Heart left ventricle (tissue), 16 donors: ENCODE results near the gene LTO1. TPM values are rescaled to one million over a fixed set of nuclear protein-coding genes. Genes with fewer than 3 reads are reported as not detected.

ENCODE experiments used
- ATAC-seq, 4 donors: fragments of 200-7000 bp; cut with Tn5 transposase; one replicate each; pipeline ENCODE4 v1.9.1; 2020 to 2022; ENCODE audit warnings: moderate library complexity in 4 of 4, mild to moderate bottlenecking in 3 of 4, moderate number of reproducible peaks in 1 of 4
- DNase-seq, 5 donors: peaks; one replicate each; pipeline ENCODE4 v3.0.0-alpha.2; 2020
- H3K27ac ChIP-seq, 12 donors: fragments of 200-600 bp; sonication (generic) in 4 of 12; one replicate each; pipeline versions ENCODE4 v1.5.0 to v1.8.0; 2016 to 2022; ENCODE audit warnings: mild to moderate bottlenecking in 2 of 12
- H3K27me3 ChIP-seq, 9 donors: fragments of 200-600 bp; sonication (generic) in 2 of 9; one replicate each; pipeline versions ENCODE4 v1.5.1 to v1.8.0; 2016 to 2022; ENCODE audit warnings: mild to moderate bottlenecking in 3 of 9
- H3K36me3 ChIP-seq, 9 donors: fragments of 200-600 bp; sonication (generic) in 2 of 9; one replicate each; pipeline versions ENCODE4 v1.5.0 to v1.8.0; 2018 to 2022; ENCODE audit warnings: mild to moderate bottlenecking in 2 of 9
- H3K4me1 ChIP-seq, 12 donors: fragments of 200-600 bp; sonication (generic) in 4 of 12; one replicate each; pipeline versions ENCODE4 v1.5.0 to v1.8.0; 2016 to 2022; ENCODE audit warnings: mild to moderate bottlenecking in 3 of 12
- H3K4me3 ChIP-seq, 12 donors: fragments of 200-600 bp; sonication (generic) in 4 of 12; one replicate each; pipeline versions ENCODE4 v1.5.0 to v1.8.0; 2017 to 2022; ENCODE audit warnings: mild to moderate bottlenecking in 9 of 12, moderate library complexity in 4 of 12
- H3K9me3 ChIP-seq, 12 donors: fragments of 200-600 bp; sonication (generic) in 4 of 12; one replicate each; pipeline versions ENCODE4 v1.5.0 to v1.8.0; 2016 to 2022; ENCODE audit warnings: mild to moderate bottlenecking in 1 of 12
- CTCF ChIP-seq, 12 donors: fragments of 200-600 bp; sonication (generic) in 4 of 12; IDR thresholded peaks; one replicate each; pipeline versions ENCODE4 v1.5.0 to v1.8.0; 2018 to 2022; ENCODE audit warnings: antibody characterized with exemption in 12 of 12, mild to moderate bottlenecking in 5 of 12
- POLR2A ChIP-seq, 2 donors: fragments of 450-650 bp; IDR thresholded peaks; one replicate each; pipeline ENCODE4 v1.6.1; 2017; ENCODE audit warnings: antibody characterized with exemption in 2 of 2, mild to moderate bottlenecking in 2 of 2, moderate library complexity in 2 of 2
- WGBS, 4 donors: extraction: QIAGEN DNeasy Blood & Tissue Kit in 2 of 4; methylation state at CpG; one replicate each; pipeline versions ENCODE4 v1.1.5 to v1.1.7; 2013 to 2018; 5-methylcytosine and 5-hydroxymethylcytosine counted together
- intact Hi-C, 10 donors: fragments of 100-400 bp; cut with DNase I; formaldehyde crosslinking; loops; one replicate each; pipeline versions ENCODE4 v1.11.1 to v1.14.2; 2022
- polyA plus RNA-seq, 2 donors: library from polyadenylated mRNA; stranded (reverse); fragments of 200-250 nt; gene quantifications; one replicate each; pipeline ENCODE4 v1.2.3, GENCODE V29; 2013
- total RNA-seq, 9 donors: library from RNA; depleted of rRNA in 2 of 9; stranded (reverse); fragments of >200 nt in 2 of 9; fragmentation: NEBNext Ultra II Directional in 3 of 9; extraction: Animal tissue kit (Norgen Biotek cat#: 25700) in 3 of 9; gene quantifications; one replicate each; pipeline versions ENCODE4 v1.1.0 to v1.2.4, GENCODE V29; 2016 to 2023
- donor health status: ischemic (EF 13 %, LVEDD 7.1; RV severe dilation, severe dysfunction).
- donor health status: healthy with polysubstance abuse.
- donor health status: DM: no; HTN: yes; CAD: no.
- donor health status: DM: no; HTN: no; CAD: no.
- donor health status: ischemic (EF 25% LVEDD 6.9; RV normal size, moderate dysfunction).
- donor health status: ischemic (EF 25% LVEDD 5.7; RV mildly dilated, moderate dysfunction).
- donor health status: healthy.
- donor health status: DM: yes; HTN: yes; CAD: no.
- donor health status: ischemic (EF 35%, LVEDD 5.7; RV mildly dilated, moderate dysfunction).
- donor health status: nonischemic (EF 11% LVEDD 7.7; RV severe dilation, severe dysfunction).
- donor health status: DM: yes; HTN: yes; CAD: no.
- donor health status: PGD.
- donor health status: ischemic (EF 29% LVEDD 5.4; RV normal size, mild dysfunction).
- donor health status: nonischemic (EF 23%, LVEDD 6.1; RV moderate dilation, normal function).

LTO1 gene
- total and polyA plus RNA-seq, 11 donors, result 4.1 to 14.4 (median 9.4) TPM

GRCh38 chr11:69617682-69618081 is 57.5 kb downstream of the LTO1 start:
- no peak for ATAC-seq
- no peak overlapping the region for H3K27ac ChIP-seq
- no peak for TF ChIP-seq POLR2A (IDR thresholded peaks at IDR 0.05)
- no peak for TF ChIP-seq CTCF (IDR thresholded peaks at IDR 0.05)
- no peaks in the 10 kb centered on the region for H3K9me3 ChIP-seq
- H3K36me3 ChIP-seq, result no peaks in the 10 kb centered on the region
- intact Hi-C loops, result no loop called here
- H3K4me1 ChIP-seq, result no peaks in the 10 kb centered on the region
- no peak overlapping the region for H3K4me3 ChIP-seq
- no peak for DNase-seq
- H3K27me3 ChIP-seq, result no peaks in the 10 kb centered on the region
- 84 to 95% (median 92%) methylated on average over 10 of the region's 10 CpGs for WGBS, 4 donors

GRCh38 chr11:69617220-69617619 is 57.9 kb downstream of the LTO1 start:
- no peak overlapping the region for H3K4me3 ChIP-seq
- H3K36me3 ChIP-seq, result no peaks in the 10 kb centered on the region
- H3K9me3 ChIP-seq, result no peaks in the 10 kb centered on the region
- WGBS, 4 donors, result 86 to 96% (median 92%) methylated on average over 4 of the region's 4 CpGs
- ATAC-seq (no peak), DNase-seq (no peak)
- no peak for TF ChIP-seq CTCF (IDR thresholded peaks at IDR 0.05)
- no peak for TF ChIP-seq POLR2A (IDR thresholded peaks at IDR 0.05)
- intact Hi-C loops, result no loop called here
- H3K27ac ChIP-seq, result no peak overlapping the region
- H3K27me3 ChIP-seq, result no peaks in the 10 kb centered on the region
- no peaks in the 10 kb centered on the region for H3K4me1 ChIP-seq

Other genes starting within 250 kb of the LTO1 start
- under 1 TPM in 5 of 9 donors, not detected in 4; 0.04 to 0.42 (median 0.13) TPM for gene LINC01488, start 193.7 kb downstream of the LTO1 start, total RNA-seq
- under 1 TPM in 1 of 2 donors, not detected in 1; 0.23 TPM for gene LINC01488, start 193.7 kb downstream of the LTO1 start, polyA plus RNA-seq
- 100 to 1,000 TPM; 104 to 312 (median 162) TPM for gene CCND1, start 34.2 kb downstream of the LTO1 start, total RNA-seq
- gene CCND1, start 34.2 kb downstream of the LTO1 start, polyA plus RNA-seq, result 10 to 100 TPM; 27.9 to 50.5 TPM
- not detected for gene FGF19, start 28.7 kb upstream of the LTO1 start, total RNA-seq
- not detected for gene FGF19, start 28.7 kb upstream of the LTO1 start, polyA plus RNA-seq
- gene FGF4, start 100.0 kb upstream of the LTO1 start, total RNA-seq, result not detected
- gene FGF4, start 100.0 kb upstream of the LTO1 start, polyA plus RNA-seq, result not detected
- gene FGF3, start 144.1 kb upstream of the LTO1 start, total RNA-seq, result not detected
- gene FGF3, start 144.1 kb upstream of the LTO1 start, polyA plus RNA-seq, result not detected